PC-3 (cell line): ENCODE data around the gene LACTBL1. TPM values are rescaled to one million over a fixed set of nuclear protein-coding genes. Genes with fewer than 3 reads are reported as not detected.

Source experiments
- ATAC-seq: fragments of 200-7000 bp; cut with Tn5 transposase; 2 replicates; pipeline ENCODE4 v1.9.1; 2020; ENCODE audit warnings: mild to moderate bottlenecking, moderate library complexity
- BruUV-seq: library from RNA; stranded (reverse); fragments of 400-500 nt; replicated peaks from 2 replicates; lab custom pipeline; 2021; lab: Mats Ljungman, UMichigan
- CTCF ChIA-PET: fragments of 300-600 bp; sonication (Branson Sonifier 250); formaldehyde crosslinking; loops from one replicate; lab custom pipeline; 2022; ENCODE audit warnings: antibody characterized with exemption; lab: Charles Lee
- POLR2A ChIA-PET: fragments of 300-600 bp; sonication (Branson Sonifier 250); formaldehyde crosslinking; loops from one replicate; lab custom pipeline; 2022; ENCODE audit warnings: antibody characterized with exemption; ENCODE audit not compliant: unreplicated experiment; lab: Charles Lee
- DNase-seq: peaks from one replicate; pipeline ENCODE4 v3.0.0-alpha.2; 2015
- H2AFZ ChIP-seq: fragments of 300-600 bp; sonication (generic); 2 replicates; pipeline ENCODE4 v1.6.0; 2016; ENCODE audit warnings: antibody characterized with exemption, low read length
- H3F3A ChIP-seq: fragments of 300-600 bp; sonication (generic); one replicate; pipeline ENCODE4 v1.6.0; 2017; ENCODE audit warnings: antibody characterized with exemption, low read length, control low read depth, mild to moderate bottlenecking; ENCODE audit not compliant: unreplicated experiment
- H3K27ac ChIP-seq: fragments of 300-600 bp; sonication (generic); 2 replicates; pipeline ENCODE4 v1.5.1; 2016; ENCODE audit warnings: mild to moderate bottlenecking, low read length
- H3K27me3 ChIP-seq: fragments of 300-600 bp; sonication (generic); 2 replicates; pipeline ENCODE4 v1.6.1; 2016; ENCODE audit warnings: low read length, mixed read lengths
- H3K36me3 ChIP-seq: fragments of 300-600 bp; sonication (generic); 2 replicates; pipeline ENCODE4 v1.6.1; 2016; ENCODE audit warnings: low read depth, mixed run types, low read length, mixed read lengths
- H3K4me1 ChIP-seq: fragments of 300-600 bp; sonication (generic); 2 replicates; pipeline ENCODE4 v1.5.1; 2016; ENCODE audit warnings: low read length; ENCODE audit not compliant: insufficient read depth
- H3K4me2 ChIP-seq: fragments of 300-600 bp; sonication (generic); 2 replicates; pipeline ENCODE4 v1.6.0; 2016; ENCODE audit warnings: low read length
- H3K4me3 ChIP-seq: fragments of 300-600 bp; sonication (generic); 2 replicates; pipeline ENCODE4 v1.5.1; 2016; ENCODE audit warnings: mild to moderate bottlenecking, low read length, mixed read lengths
- H3K79me2 ChIP-seq: fragments of 300-600 bp; sonication (generic); 2 replicates; pipeline ENCODE4 v1.6.1; 2017; ENCODE audit warnings: low read length, mixed read lengths
- H3K9ac ChIP-seq: fragments of 300-600 bp; sonication (generic); 2 replicates; pipeline ENCODE4 v1.6.0; 2016; ENCODE audit warnings: mild to moderate bottlenecking, low read length
- H3K9me2 ChIP-seq: fragments of 300-600 bp; sonication (generic); replicated peaks from 2 replicates; pipeline ENCODE4 v1.6.1; 2016; ENCODE audit warnings: mixed run types, low read length, mixed read lengths
- H3K9me3 ChIP-seq: fragments of 300-600 bp; sonication (generic); 2 replicates; pipeline ENCODE4 v1.6.1; 2016; ENCODE audit warnings: low read length, mixed read lengths
- H4K20me1 ChIP-seq: fragments of 300-600 bp; sonication (generic); 2 replicates; pipeline ENCODE4 v1.6.1; 2016; ENCODE audit warnings: low read length, mixed read lengths
- CTCF ChIP-seq: fragments of 300-600 bp; sonication (generic); conservative IDR thresholded peaks from 2 replicates; pipeline ENCODE4 v1.5.1; 2017; ENCODE audit warnings: antibody characterized with exemption, low read depth, mild to moderate bottlenecking, low read length
- EZH2 ChIP-seq: fragments of 300-600 bp; sonication (generic); IDR thresholded peaks from one replicate; pipeline ENCODE4 v1.6.1; 2017; ENCODE audit warnings: antibody characterized with exemption, mild to moderate bottlenecking, low read length; ENCODE audit not compliant: unreplicated experiment
- EZH2phosphoT487 ChIP-seq: fragments of 300-600 bp; sonication (generic); IDR thresholded peaks from 2 replicates; pipeline ENCODE4 v1.6.1; 2018; ENCODE audit warnings: mild to moderate bottlenecking, antibody characterized with exemption, low read length, borderline replicate concordance
- intact Hi-C: fragments of 100-400 bp; cut with micrococcal nuclease; formaldehyde crosslinking; loops from 2 replicates; pipeline ENCODE4 v1.9.0; 2023
- total RNA-seq: library from RNA; depleted of rRNA; stranded (reverse); fragments of >200 nt; gene quantifications from 2 replicates; pipeline ENCODE4 v1.2.3, GENCODE V29; 2014

LACTBL1 gene
- total RNA-seq, 1 experiment from 2014 or later: not detected

- no peak for TF ChIP-seq EZH2
- TF ChIP-seq EZH2phosphoT487: no peak
- TF ChIP-seq CTCF: no peak
- Histone ChIP-seq H3K9ac (peak overlapping the region; percentile 37), H3K79me2 (no peaks in the 10 kb centered on the region), H3K36me3 (no peaks in the 10 kb centered on the region), H3K27ac (peak overlapping the region; percentile 3; the same call in 1 of the 2 replicates), H3K4me2 (peak overlapping the region; percentile 74), H3K4me1 (peaks cover 26% of the 10 kb centered on the region), H3K9me3 (no peaks in the 10 kb centered on the region), H3K4me3 (peak overlapping the region; percentile 43), H3F3A (no peaks in the 10 kb centered on the region), H2AFZ (peak overlapping the region; percentile 79), H3K27me3 (no peaks in the 10 kb centered on the region), H4K20me1 (no peaks in the 10 kb centered on the region), H3K9me2 (no peaks in the 10 kb centered on the region)
- intact Hi-C loops: loop anchor here (1.0 to 5.0 kb wide), 5 partner anchors 35 to 427 kb away; no protein-coding TSS in a partner anchor
- no TSS peak for BruUV-seq
- CTCF ChIA-PET: no interaction called here
- POLR2A ChIA-PET: no interaction called here
- ATAC-seq (no peak; the same call in 1 of the 2 replicates), DNase-seq (peak; percentile 39)
These were observed 3.0 kb upstream of the LACTBL1 start for GRCh38 chr1:22975694-22976093.

GRCh38 chr1:22971611-22972405 is 858 bp downstream of the LACTBL1 start:
- no TSS peak for BruUV-seq
- Histone ChIP-seq H3K9me3 (no peaks in the 10 kb centered on the region), H3K9ac (no peak overlapping the region), H3K4me2 (no peak overlapping the region), H3K27ac (no peak overlapping the region), H3K79me2 (no peaks in the 10 kb centered on the region), H3F3A (no peaks in the 10 kb centered on the region), H2AFZ (no peak overlapping the region), H3K36me3 (no peaks in the 10 kb centered on the region), H3K4me3 (no peak overlapping the region), H4K20me1 (no peaks in the 10 kb centered on the region), H3K27me3 (no peaks in the 10 kb centered on the region), H3K4me1 (peaks cover 17% of the 10 kb centered on the region), H3K9me2 (no peaks in the 10 kb centered on the region)
- ATAC-seq: peak; percentile 4; the same call in 1 of the 2 replicates
- POLR2A ChIA-PET: interaction anchor here (0.6 kb wide), 1 partner anchor 1774 kb away, joined by 4 read pairs; no protein-coding TSS in a partner anchor
- TF ChIP-seq CTCF: no peak
- no peak for TF ChIP-seq EZH2phosphoT487
- no peak for TF ChIP-seq EZH2
- DNase-seq: peak; percentile 46
- intact Hi-C loops: no loop called here
- CTCF ChIA-PET: interaction anchor here (0.6 kb wide), 1 partner anchor 484 kb away, joined by 3 read pairs; no protein-coding TSS in a partner anchor

GRCh38 chr1:22971161-22971560 is 1.5 kb downstream of the LACTBL1 start:
- H3F3A ChIP-seq: no peaks in the 10 kb centered on the region
- no peaks in the 10 kb centered on the region for H3K36me3 ChIP-seq
- no peaks in the 10 kb centered on the region for H3K27me3 ChIP-seq
- no peaks in the 10 kb centered on the region for H4K20me1 ChIP-seq
- DNase-seq (no peak), ATAC-seq (no peak)
- no peak overlapping the region for H3K4me3 ChIP-seq
- BruUV-seq: no TSS peak
- H3K9me2 ChIP-seq: no peaks in the 10 kb centered on the region
- no peak overlapping the region for H3K4me2 ChIP-seq
- intact Hi-C loops: no loop called here
- H3K4me1 ChIP-seq: peaks cover 14% of the 10 kb centered on the region
- H3K79me2 ChIP-seq: no peaks in the 10 kb centered on the region
- POLR2A ChIA-PET: no interaction called here
- CTCF ChIA-PET: interaction anchor here (0.6 kb wide), 2 partner anchors 220 to 485 kb away, joined by 3 read pairs; no protein-coding TSS in a partner anchor
- H3K9ac ChIP-seq: no peak overlapping the region
- H2AFZ ChIP-seq: no peak overlapping the region
- no peaks in the 10 kb centered on the region for H3K9me3 ChIP-seq
- H3K27ac ChIP-seq: no peak overlapping the region
- TF ChIP-seq CTCF: no peak
- TF ChIP-seq EZH2: no peak
- no peak for TF ChIP-seq EZH2phosphoT487
